Immature natural killer cell (primary cell): ENCODE results near the gene ILKAP. TPM values are rescaled to one million over a fixed set of nuclear protein-coding genes. Genes with fewer than 3 reads are reported as not detected.
A peak's percentile ranks its signal among the peaks of the same experiment; 100 is the strongest.

Experiments
- DNase-seq, 3 donors: peaks; one replicate each; pipeline ENCODE4 v3.0.0; 2022; ENCODE audit warnings: mixed read lengths in 1 of 3
- H3K27ac Mint-ChIP-seq, 6 donors: one replicate each; pipeline ENCODE4 v1.8.0; 2020; ENCODE audit warnings: mixed read lengths in 6 of 6, mild to moderate bottlenecking in 5 of 6, inconsistent platforms in 4 of 6, moderate library complexity in 3 of 6
- H3K27me3 Mint-ChIP-seq, 3 donors: one replicate each; pipeline ENCODE4 v1.8.0; 2020 to 2021; ENCODE audit warnings: low read depth in 3 of 3, mild to moderate bottlenecking in 3 of 3, mixed read lengths in 3 of 3, moderate library complexity in 3 of 3, inconsistent platforms in 1 of 3
- H3K36me3 Mint-ChIP-seq, 3 donors: one replicate each; pipeline ENCODE4 v1.8.0; 2020; ENCODE audit warnings: mixed read lengths in 3 of 3, inconsistent platforms in 2 of 3, mild to moderate bottlenecking in 2 of 3
- H3K4me1 Mint-ChIP-seq, 2 donors: one replicate each; pipeline ENCODE4 v1.8.0; 2020; ENCODE audit warnings: inconsistent platforms in 2 of 2, mild to moderate bottlenecking in 2 of 2, mixed read lengths in 2 of 2, moderate library complexity in 1 of 2
- H3K4me3 Mint-ChIP-seq, 5 donors: one replicate each; pipeline ENCODE4 v1.8.0; 2020; ENCODE audit warnings: mild to moderate bottlenecking in 5 of 5, mixed read lengths in 5 of 5, inconsistent platforms in 3 of 5, moderate library complexity in 3 of 5
- H3K9me3 Mint-ChIP-seq, 6 donors: one replicate each; pipeline ENCODE4 v1.8.0; 2020; ENCODE audit warnings: mild to moderate bottlenecking in 6 of 6, mixed read lengths in 6 of 6, inconsistent platforms in 4 of 6, moderate library complexity in 3 of 6
- polyA plus RNA-seq, 3 donors: library from polyadenylated mRNA; unstranded; fragments of 300-500 nt; fragmentation: Illumina TruSeq; gene quantifications; one replicate each; pipeline ENCODE4 v1.2.3, GENCODE V29; 2021

The ILKAP gene
- polyA plus RNA-seq, 3 donors from 2014 or later: 59.2 to 82.8 (median 59.3) TPM

DNA sequence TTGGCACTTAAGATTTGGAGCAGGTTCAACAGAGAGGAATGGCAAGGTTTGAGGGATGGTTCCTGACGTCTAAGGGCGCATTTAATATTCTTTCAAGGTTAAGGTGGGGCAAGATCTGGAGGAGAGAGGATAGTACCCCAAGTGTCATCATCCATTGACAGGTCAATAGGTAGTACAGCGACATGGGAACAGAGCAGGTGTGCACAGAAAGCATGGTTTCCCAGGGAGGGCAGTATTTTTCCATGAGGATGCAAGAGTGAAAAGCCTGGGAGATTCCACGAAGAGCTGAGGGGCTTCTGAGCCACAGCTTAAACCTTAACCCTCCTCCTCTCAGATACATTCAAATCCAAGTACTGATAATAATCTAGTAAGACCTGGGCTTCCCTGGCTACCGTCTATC is 27.2 kb upstream of the ILKAP start:
- Mint-ChIP-seq H3K4me3 (peak overlapping the region; percentile 82 to 89 (median 86)), H3K9me3 (no peaks in the 10 kb centered on the region), H3K27ac (peak overlapping the region in 4 of 6 donors; percentile 10 to 80 (median 20)), H3K4me1 (peaks cover 35 to 58% of the 10 kb centered on the region in 2 donors), H3K27me3 (peaks cover 7 to 35% (median 13%) of the 10 kb centered on the region in 3 donors), H3K36me3 (peaks cover 0 to 10% (median 8%) of the 10 kb centered on the region in 3 donors)
- no peak for DNase-seq

DNA sequence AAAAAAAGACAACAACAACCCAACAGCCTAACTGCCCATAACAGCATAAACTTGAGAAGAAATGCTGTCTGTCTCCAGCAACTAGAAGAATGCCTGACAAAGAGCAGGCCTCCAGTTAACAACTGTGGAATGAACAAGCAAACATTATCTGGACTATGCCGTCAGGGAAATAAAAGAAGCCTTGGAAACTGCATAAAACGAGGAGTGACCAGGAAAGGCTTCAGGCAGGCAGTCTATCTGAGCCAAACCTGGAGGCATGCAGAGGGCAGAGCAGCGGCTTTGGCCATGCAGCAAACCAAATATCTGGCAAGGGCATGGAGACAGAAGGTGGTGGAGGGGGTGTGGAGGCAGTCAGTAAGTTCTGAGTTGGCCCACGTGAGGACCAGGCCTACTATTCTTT is 25.2 kb upstream of the ILKAP start:
- peaks cover 0 to 13% (median 8%) of the 10 kb centered on the region in 3 donors for H3K36me3 Mint-ChIP-seq
- peaks cover 32 to 53% of the 10 kb centered on the region in 2 donors for H3K4me1 Mint-ChIP-seq
- H3K9me3 Mint-ChIP-seq: no peaks in the 10 kb centered on the region
- DNase-seq: no peak
- no peak overlapping the region for H3K27ac Mint-ChIP-seq
- H3K27me3 Mint-ChIP-seq: peaks cover 5 to 28% (median 11%) of the 10 kb centered on the region in 3 donors
- H3K4me3 Mint-ChIP-seq: peak overlapping the region in 1 of 5 donors; percentile 30

DNA sequence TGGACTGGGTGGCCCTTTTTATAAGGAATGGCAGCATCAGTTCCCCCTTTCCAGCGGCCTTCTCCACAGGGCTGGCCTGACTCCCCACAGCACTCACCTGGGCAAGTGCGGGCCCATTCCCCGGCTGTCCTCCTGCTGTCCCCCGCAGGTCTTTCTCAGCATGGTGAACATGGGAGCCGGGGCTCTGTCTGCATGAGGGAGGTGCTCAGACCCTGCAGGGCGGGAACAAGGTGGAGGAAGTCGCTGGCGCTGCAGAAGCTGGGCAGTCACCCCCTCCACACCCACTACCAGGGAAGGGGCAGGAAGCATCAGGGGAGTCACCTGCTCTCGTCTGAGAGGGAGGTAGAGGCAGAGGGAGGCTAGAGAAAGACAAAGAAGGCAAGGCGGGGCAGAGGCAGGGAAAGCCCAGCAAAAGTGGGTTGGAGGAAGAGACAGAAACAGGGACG is 24.1 kb upstream of the ILKAP start:
- peaks cover 3 to 26% (median 11%) of the 10 kb centered on the region in 3 donors for H3K27me3 Mint-ChIP-seq
- H3K9me3 Mint-ChIP-seq: no peaks in the 10 kb centered on the region
- no peak for DNase-seq
- no peak overlapping the region for H3K27ac Mint-ChIP-seq
- peaks cover 0 to 17% (median 8%) of the 10 kb centered on the region in 3 donors for H3K36me3 Mint-ChIP-seq
- H3K4me1 Mint-ChIP-seq: peaks cover 32 to 44% of the 10 kb centered on the region in 2 donors
- no peak overlapping the region for H3K4me3 Mint-ChIP-seq

DNA sequence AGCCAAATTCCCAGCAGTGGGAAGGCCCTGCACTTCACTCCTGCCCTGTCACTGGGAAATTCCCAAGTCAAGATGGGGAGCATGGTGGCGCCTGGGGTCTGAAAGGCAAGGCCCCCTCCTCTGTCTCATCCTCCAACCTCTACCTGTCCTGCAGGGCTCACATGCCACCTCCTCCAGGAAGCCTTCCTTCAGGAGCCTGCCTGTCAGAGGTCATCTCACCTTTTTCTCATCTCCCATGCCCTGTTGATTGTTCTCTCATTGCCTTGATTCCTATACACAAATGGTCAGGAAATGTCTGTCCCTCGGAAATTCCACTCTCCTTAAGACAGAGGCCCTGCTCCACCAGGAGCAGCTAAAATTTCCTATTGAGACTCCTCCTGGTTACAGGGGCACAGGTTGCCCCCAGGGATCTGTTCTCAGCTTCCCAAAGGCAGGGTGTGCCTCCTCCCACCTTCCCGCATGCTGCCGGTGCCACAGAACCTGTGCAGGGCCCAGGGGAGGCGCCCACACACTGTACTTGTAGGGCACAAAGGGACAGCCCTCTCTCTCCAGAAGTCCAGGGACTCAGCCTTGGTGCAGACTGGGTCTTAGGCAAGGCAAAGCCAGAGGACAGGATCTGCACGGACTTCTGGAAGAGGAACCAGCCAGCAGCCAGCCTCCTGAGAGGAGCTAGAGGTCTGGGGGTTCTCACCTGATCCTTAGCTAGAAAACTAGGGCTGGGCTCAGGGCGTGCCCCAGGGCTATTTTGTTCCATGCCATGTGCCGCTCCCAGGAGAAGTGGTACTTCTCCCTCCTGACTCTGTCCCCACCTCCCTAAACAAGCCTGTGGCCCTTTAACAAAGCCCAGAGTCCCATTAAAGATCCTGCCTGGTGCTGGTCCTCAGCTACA is 23.4 kb upstream of the ILKAP start:
- Mint-ChIP-seq H3K9me3 (no peaks in the 10 kb centered on the region), H3K4me1 (peaks cover 29 to 38% of the 10 kb centered on the region in 2 donors), H3K27me3 (peaks cover 3 to 20% (median 11%) of the 10 kb centered on the region in 3 donors), H3K36me3 (peaks cover 0 to 17% (median 8%) of the 10 kb centered on the region in 3 donors), H3K27ac (peak overlapping the region in 1 of 6 donors; percentile 34), H3K4me3 (no peak overlapping the region)
- no peak for DNase-seq

DNA sequence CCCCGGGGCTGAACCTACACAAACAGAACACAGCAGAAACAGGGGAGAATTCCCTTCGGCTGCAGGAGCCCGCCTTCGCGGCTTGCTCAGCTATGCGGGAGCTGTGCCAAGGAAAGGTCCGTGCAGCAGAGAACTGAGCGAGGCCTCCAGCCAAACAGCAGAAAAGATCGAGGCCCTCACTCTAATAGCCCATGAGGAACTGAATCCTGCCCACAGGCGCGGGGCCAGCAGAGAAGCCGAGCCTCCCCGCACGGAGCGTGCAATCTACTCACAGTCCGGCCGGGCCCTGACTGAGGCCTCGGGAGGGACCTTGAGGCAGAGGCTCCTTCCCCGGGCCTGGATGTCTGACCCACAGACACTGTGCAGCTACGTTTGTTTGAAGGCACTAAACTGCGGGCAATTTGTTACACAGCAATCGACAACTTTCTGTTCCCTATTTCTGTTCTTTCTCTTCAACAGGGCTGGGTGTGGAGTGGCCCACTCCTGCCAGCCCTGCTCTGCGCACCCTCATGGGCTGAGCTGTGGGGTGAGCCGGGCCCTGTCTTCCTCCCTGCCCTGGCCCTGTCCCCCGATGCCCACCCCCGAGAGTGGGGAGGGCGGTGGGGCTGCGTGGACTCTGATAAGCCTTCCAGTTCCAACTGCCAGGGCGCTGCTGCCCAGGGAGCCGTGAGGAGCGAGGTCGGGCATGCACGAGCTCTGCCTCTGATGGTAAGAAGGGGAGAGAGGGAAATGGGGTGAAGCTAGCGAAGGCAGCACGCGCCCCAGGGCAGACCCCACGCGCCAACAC is 22.6 kb upstream of the ILKAP start:
- H3K4me1 Mint-ChIP-seq: peaks cover 22 to 30% of the 10 kb centered on the region in 2 donors
- no peak overlapping the region for H3K4me3 Mint-ChIP-seq
- peaks cover 2 to 14% (median 6%) of the 10 kb centered on the region in 3 donors for H3K27me3 Mint-ChIP-seq
- no peaks in the 10 kb centered on the region for H3K9me3 Mint-ChIP-seq
- peaks cover 0 to 17% (median 8%) of the 10 kb centered on the region in 3 donors for H3K36me3 Mint-ChIP-seq
- no peak for DNase-seq
- H3K27ac Mint-ChIP-seq: no peak overlapping the region

DNA sequence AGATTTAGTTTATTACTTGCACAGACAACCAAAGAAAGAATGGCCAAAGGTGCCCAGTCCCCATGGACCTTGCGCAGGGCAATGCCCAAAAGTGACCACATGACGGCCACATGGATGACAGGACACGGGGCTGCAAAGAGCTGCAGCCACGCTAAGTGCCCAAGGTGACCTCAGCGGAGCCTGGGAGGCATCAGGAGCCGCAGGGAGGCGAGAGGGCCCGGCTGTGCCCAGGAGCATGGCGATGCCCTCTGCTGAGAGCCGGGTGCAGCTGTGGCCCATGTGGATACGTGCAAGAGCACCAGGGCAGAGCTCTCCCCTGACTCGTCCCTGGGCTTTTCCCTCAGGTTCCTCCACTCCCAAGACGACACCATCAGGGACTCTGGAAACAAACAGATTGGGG is 21.6 kb upstream of the ILKAP start:
- H3K9me3 Mint-ChIP-seq: no peaks in the 10 kb centered on the region
- no peak overlapping the region for H3K4me3 Mint-ChIP-seq
- H3K27me3 Mint-ChIP-seq: peaks cover 2 to 4% (median 4%) of the 10 kb centered on the region in 3 donors
- H3K36me3 Mint-ChIP-seq: peaks cover 0 to 17% (median 8%) of the 10 kb centered on the region in 3 donors
- peaks cover 12 to 20% of the 10 kb centered on the region in 2 donors for H3K4me1 Mint-ChIP-seq
- H3K27ac Mint-ChIP-seq: no peak overlapping the region
- no peak for DNase-seq

DNA sequence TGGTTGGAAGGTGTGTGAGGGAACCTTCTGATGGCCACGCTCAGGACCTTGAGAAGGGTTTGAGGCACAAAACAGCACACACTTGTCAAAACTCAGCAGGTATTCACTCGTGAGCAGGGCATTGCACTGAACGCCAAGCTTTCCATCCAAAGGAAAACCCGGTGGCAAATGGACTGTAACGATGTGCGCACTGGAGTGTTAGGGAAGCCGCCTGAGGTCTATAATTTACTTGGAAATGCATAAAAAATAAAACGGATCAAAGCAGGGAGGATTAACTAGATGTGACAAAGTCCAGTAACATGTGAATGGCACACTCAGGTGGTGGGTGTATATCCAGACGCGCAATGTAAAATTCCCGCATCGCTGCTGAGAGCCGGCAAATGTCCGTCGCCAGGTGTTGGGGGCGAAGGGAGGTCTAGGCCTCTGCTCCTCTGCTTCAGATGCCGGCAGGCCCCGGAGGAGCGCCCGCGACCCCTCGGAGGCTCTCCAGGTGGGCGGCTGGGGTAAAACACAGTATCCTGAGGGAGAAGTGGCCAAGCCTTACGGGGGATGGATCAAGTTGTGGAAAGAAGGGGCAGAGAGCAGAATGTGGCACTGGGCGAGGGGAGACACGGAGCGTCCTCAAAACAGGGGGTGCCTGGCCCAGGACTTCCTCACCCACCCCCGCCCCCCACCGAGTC is 21.0 kb upstream of the ILKAP start:
- Mint-ChIP-seq H3K27ac (no peak overlapping the region), H3K36me3 (peaks cover 0 to 17% (median 8%) of the 10 kb centered on the region in 3 donors), H3K9me3 (no peaks in the 10 kb centered on the region), H3K4me3 (no peak overlapping the region), H3K27me3 (peaks cover 0 to 4% (median 4%) of the 10 kb centered on the region in 3 donors), H3K4me1 (peaks cover 10 to 14% of the 10 kb centered on the region in 2 donors)
- no peak for DNase-seq

DNA sequence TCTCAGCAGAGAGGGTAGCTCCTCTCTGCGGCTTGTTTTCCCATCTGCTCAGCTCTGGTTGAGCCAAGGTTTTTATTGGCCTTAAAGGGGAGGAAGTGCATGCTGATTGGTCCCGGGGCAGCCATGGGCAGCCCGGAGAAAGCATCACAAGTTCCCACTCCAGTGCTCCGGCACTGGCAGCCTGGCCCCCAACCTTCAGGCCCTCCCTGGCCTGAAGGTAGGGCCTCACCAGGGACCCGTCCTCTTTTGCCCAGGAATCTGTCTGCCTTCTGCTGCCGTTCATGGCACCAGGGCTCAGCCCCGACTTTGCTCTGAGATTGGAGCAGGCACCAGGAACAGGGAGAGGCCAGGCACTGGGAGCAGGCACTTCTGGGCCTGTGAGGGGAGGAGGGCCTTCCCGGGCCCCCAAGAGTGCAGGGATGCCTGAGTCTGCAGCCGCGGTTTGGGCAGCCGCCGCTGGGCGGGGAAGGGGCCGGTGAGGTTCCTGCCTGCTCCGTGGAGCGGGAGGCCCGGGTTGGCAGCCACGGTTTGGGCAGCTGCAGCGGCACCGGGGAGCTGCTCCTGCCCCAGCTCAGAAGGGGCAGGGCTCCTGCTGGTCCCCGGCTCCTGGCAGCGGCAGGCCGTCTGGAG is 17.5 kb upstream of the ILKAP start:
- H3K4me1 Mint-ChIP-seq: no peaks in the 10 kb centered on the region

DNA sequence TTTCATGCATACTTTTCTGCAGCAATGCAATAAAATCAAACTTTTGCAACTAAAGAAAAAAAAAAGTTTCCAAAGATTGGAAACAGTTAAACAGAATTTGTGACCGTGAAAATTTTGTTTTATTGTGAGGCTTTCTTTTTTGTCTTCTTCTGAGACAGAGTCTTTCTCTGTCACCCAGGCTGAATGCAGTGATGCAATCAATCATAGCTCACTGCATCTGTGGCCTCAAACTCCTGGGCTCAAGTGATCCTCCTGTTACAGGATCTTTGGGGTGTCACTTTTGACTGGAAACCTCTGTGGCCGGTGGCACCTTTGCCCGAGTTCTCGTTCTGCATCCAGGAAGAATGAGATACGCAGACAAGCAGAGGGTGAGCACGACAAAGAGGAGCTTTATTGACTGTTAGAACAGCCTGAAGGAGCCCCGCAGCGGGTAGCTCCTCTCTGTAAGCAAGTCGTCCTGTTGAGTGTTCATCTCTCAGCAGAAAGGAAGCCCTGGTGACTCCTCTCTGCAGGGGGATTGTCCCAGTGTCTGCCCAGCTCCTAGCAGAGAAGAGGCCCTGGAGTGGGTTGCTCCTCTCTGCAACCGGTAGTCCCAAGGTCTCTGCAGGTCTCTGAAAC is 16.9 kb upstream of the ILKAP start:
- Mint-ChIP-seq H3K27me3 (peaks cover 0 to 4% (median 0%) of the 10 kb centered on the region in 3 donors), H3K4me3 (no peak overlapping the region), H3K27ac (no peak overlapping the region), H3K36me3 (peaks cover 0 to 12% (median 0%) of the 10 kb centered on the region in 3 donors), H3K4me1 (no peaks in the 10 kb centered on the region), H3K9me3 (no peaks in the 10 kb centered on the region)
- no peak for DNase-seq

More for the DNA sequence above, 17.5 kb upstream of the ILKAP start:
- Mint-ChIP-seq H3K36me3 (peaks cover 0 to 14% (median 0%) of the 10 kb centered on the region in 3 donors), H3K9me3 (no peaks in the 10 kb centered on the region), H3K27me3 (peaks cover 0 to 7% (median 0%) of the 10 kb centered on the region in 3 donors), H3K27ac (no peak overlapping the region), H3K4me3 (peak overlapping the region in 1 of 5 donors; percentile 17)
- no peak for DNase-seq

DNA sequence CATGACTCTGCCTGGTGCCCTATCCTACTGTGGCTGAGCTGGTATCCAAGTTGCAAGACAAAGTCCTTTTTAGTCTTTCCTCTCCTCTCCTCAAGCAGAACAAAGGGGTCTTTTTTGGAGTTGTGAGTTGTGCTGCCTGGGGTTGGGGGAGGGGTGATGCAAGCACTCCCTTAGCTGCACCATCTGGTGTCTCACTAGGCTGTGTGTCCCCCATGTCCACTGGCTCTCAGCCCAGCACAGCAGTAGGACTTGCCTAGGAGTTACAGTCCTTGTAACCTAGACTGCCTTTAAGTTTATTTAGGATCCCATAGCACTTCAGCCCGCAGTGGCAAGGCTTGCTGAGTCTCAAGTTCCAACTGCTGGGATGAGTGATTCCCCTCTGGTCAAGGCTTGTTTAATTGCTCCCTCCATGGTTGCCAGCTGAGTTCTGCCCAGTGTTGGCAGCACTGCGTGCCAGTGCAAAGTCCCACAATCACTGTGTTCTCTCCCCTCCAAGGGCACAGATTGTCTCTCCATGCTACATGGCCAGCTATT is 13.2 kb upstream of the ILKAP start:
- no peak for DNase-seq
- H3K9me3 Mint-ChIP-seq: peaks cover 0 to 1% (median 0%) of the 10 kb centered on the region in 6 donors

DNA sequence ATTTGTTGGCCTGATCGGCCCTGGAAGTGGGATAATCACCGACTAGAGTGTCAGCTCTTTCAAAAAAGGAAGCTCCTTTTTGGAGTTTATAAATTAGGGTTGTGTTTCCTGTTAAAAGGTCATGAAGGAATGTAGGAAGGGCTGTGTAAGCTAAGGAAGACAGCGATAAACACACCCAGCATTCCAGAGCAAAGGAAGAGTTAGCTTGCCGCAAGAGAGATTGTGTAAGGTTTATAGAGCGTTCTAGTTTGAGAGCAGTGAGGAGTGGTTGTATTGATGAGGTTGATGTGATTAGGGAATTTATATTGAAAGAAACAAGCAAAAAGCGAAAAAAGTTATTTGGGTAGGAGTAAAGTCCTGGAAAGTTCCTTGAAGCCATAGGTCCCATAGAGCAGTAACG is 3.5 kb upstream of the ILKAP start:
- H3K36me3 Mint-ChIP-seq: no peaks in the 10 kb centered on the region
- H3K27ac Mint-ChIP-seq: no peak overlapping the region
- DNase-seq: no peak
- H3K27me3 Mint-ChIP-seq: peaks cover 2 to 20% (median 18%) of the 10 kb centered on the region in 3 donors
- peaks cover 19 to 21% of the 10 kb centered on the region in 2 donors for H3K4me1 Mint-ChIP-seq
- H3K9me3 Mint-ChIP-seq: no peaks in the 10 kb centered on the region
- no peak overlapping the region for H3K4me3 Mint-ChIP-seq

More for the DNA sequence above, 13.2 kb upstream of the ILKAP start:
- Mint-ChIP-seq H3K27me3 (peaks cover 0 to 5% (median 4%) of the 10 kb centered on the region in 3 donors), H3K27ac (no peak overlapping the region), H3K4me1 (no peaks in the 10 kb centered on the region), H3K4me3 (no peak overlapping the region), H3K36me3 (peaks cover 0 to 14% (median 0%) of the 10 kb centered on the region in 3 donors)

DNA sequence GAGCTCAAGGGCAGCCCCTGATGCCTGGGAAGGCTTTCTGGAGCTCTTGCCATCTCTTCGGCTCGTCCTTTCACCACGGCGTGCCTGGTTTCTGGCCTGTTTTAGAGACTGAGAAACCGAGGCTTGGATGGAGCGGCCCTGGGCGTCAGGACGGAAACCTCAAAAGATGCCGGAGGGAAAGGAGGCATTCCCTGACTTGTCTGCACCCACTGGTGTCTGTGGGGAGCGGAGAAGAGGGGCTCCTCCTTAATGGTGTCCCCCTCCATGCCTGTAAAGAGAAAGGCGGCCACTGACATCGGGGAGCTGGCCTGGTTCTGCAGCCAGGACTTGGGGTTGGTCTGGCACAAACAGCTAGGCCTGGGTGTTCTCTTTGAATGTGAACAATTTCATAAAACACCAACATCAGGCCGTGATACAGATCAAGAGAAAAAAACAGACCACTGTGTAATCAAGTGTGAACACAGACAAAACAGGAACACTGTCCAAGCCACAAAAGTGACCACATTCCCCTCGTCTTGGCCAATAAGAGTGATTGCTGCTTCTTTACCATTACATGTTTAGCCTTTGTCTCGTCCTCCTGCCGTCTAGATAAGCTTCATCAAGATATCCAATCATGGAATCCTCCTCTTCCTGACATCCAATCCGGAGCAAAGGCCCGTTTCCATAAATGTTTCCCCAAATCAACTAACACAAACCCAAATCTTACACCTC is 633 bp upstream of the ILKAP start:
- DNase-seq: peak in 2 of 3 donors; percentile 17 to 19
- no peaks in the 10 kb centered on the region for H3K36me3 Mint-ChIP-seq

More for the DNA sequence above, 633 bp upstream of the ILKAP start:
- Mint-ChIP-seq H3K9me3 (no peaks in the 10 kb centered on the region), H3K4me3 (peak overlapping the region; percentile 76 to 88 (median 86)), H3K27ac (peak overlapping the region; percentile 91 to 95 (median 93)), H3K4me1 (peaks cover 47 to 49% of the 10 kb centered on the region in 2 donors), H3K27me3 (peaks cover 2 to 24% (median 18%) of the 10 kb centered on the region in 3 donors)
